Lower lobe of right lung (tissue), 2 donors: ENCODE data around the gene ACKR3. TPM values are rescaled to one million over a fixed set of nuclear protein-coding genes. Genes with fewer than 3 reads are reported as not detected.

Experiments used
- ATAC-seq, 2 donors: fragments of 200-7000 bp; cut with Tn5 transposase; one replicate each; pipeline ENCODE4 v1.9.1; 2020 to 2022; ENCODE audit warnings: mild to moderate bottlenecking in 2 of 2, moderate library complexity in 2 of 2
- DNase-seq: peaks from one replicate; pipeline ENCODE4 v3.0.0-alpha.2; 2020
- H3K27ac ChIP-seq: fragments of 200-600 bp; one replicate; pipeline ENCODE4 v1.8.0; 2022
- H3K27me3 ChIP-seq: fragments of 200-600 bp; one replicate; pipeline ENCODE4 v1.8.0; 2022; ENCODE audit warnings: low read depth
- H3K36me3 ChIP-seq: fragments of 200-600 bp; one replicate; pipeline ENCODE4 v1.8.0; 2022; ENCODE audit warnings: mild to moderate bottlenecking
- H3K4me1 ChIP-seq: fragments of 200-600 bp; one replicate; pipeline ENCODE4 v1.8.0; 2022
- H3K4me3 ChIP-seq: fragments of 200-600 bp; one replicate; pipeline ENCODE4 v1.8.0; 2022; ENCODE audit warnings: mild to moderate bottlenecking
- H3K9me3 ChIP-seq: fragments of 200-600 bp; one replicate; pipeline ENCODE4 v1.8.0; 2022
- CTCF ChIP-seq: fragments of 200-600 bp; IDR thresholded peaks from one replicate; pipeline ENCODE4 v1.8.0; 2022; ENCODE audit warnings: antibody characterized with exemption, mild to moderate bottlenecking
- intact Hi-C: fragments of 100-400 bp; cut with DNase I; formaldehyde crosslinking; loops from one replicate; pipeline ENCODE4 v1.11.0; 2022
- total RNA-seq: library from RNA; stranded (reverse); fragmentation: NEBNext Ultra II Directional; extraction: Animal tissue kit (Norgen Biotek cat#: 25700); gene quantifications from one replicate; pipeline ENCODE4 v1.2.1, GENCODE V29; 2021
- donor health status: DM: no; HTN: yes; CAD: no; lungs with severe emphysema.

ACKR3 gene
- total RNA-seq, 1 donor from 2014 or later = 12.6 TPM

DNA sequence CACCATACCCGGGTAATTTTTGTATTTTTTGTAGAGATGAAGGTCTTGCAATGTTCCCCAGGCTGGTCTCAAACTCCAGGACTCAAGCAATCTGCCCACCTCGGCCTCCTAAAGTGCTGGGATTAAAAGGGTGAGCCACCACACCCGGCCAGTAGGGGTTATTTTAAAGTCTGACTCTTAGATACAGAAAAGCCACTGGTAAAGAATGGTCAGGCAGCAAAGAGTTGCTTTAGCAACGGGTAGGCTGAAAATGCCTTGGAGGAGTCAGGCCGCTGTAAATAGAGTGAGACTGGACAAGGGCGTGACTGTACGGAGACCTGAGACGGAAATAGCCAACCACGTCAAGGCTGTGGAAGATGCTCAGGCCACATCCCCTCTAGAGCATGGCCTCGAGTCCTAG lies 54.2 kb downstream of the ACKR3 start:
- Histone ChIP-seq H3K27ac (no peak overlapping the region), H3K9me3 (no peaks in the 10 kb centered on the region), H3K4me3 (no peak overlapping the region), H3K36me3 (no peaks in the 10 kb centered on the region), H3K4me1 (no peaks in the 10 kb centered on the region), H3K27me3 (no peaks in the 10 kb centered on the region)
- intact Hi-C loops = no loop called here
- ATAC-seq (no peak), DNase-seq (no peak)
- no peak for TF ChIP-seq CTCF

GRCh38 chr2:236625156-236625690 lies 55.6 kb downstream of the ACKR3 start:
- TF ChIP-seq CTCF = no peak
- no peaks in the 10 kb centered on the region for H3K36me3 ChIP-seq
- H3K27me3 ChIP-seq = no peaks in the 10 kb centered on the region
- ATAC-seq (no peak), DNase-seq (no peak)
- no peaks in the 10 kb centered on the region for H3K4me1 ChIP-seq
- intact Hi-C loops = no loop called here
- no peak overlapping the region for H3K4me3 ChIP-seq
- H3K27ac ChIP-seq = no peak overlapping the region
- H3K9me3 ChIP-seq = no peaks in the 10 kb centered on the region

DNA sequence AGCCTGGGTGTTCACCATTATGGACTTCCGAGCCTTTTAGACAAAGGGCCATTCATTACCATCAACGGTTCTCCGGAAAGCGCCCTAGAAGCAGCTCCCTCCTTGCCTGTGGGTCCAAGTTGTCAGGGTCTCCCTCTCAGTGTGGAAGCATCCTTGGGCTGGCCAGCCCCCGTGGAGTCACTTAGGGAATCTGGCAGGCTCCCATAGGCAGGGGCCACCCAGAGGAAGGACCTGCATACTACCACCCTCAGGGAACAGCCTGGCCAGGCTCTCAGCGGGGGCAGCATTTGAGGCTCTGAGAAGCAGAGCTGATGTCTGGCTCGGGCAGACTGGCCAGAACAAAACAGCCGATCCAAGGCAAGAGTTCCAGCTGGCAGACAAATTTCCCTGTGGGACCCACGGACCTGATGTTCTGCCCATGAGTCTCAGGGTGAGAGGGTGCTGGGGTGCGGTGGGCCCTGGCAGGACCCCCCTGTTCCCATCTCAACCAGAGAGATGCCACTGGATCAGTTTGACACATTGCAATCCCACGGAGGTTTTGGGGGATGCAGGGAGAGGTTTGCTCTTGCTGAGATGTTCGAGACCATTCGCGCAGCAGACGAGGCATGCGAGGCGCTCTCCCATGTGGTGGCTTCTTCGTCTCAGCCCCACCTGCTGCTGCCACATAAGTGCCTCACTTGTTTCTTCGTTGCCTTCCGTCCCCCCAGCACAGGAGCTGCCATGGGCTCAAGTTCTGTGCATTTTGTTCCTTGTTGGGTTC lies 56.9 kb downstream of the ACKR3 start:
- DNase-seq = no peak
- no peak for TF ChIP-seq CTCF
- H3K27me3 ChIP-seq = no peaks in the 10 kb centered on the region
- no peaks in the 10 kb centered on the region for H3K4me1 ChIP-seq
- H3K9me3 ChIP-seq = no peaks in the 10 kb centered on the region
- no peaks in the 10 kb centered on the region for H3K36me3 ChIP-seq
- H3K27ac ChIP-seq = no peak overlapping the region
- H3K4me3 ChIP-seq = no peak overlapping the region
- ATAC-seq = no peak
- intact Hi-C loops = no loop called here

DNA sequence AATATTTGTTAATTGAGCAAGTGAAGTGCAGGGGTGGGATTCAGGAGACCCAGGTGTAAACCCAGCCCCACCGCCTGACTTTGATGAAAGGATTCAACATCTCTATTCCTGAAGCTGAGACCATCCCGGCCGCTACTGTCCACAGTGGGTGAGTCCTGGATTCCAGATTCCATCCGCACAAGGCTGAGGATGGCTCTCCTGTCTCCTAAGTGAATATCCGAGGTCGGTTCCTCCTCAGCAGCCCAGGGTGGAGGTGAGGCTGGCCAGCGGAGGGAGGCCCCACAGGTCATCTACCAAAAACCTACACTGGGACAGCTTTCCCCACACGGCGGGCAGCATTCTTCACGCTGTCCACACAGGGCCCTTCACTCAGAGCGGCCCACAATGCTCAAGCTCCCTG lies 57.6 kb downstream of the ACKR3 start:
- intact Hi-C loops = no loop called here

DNA sequence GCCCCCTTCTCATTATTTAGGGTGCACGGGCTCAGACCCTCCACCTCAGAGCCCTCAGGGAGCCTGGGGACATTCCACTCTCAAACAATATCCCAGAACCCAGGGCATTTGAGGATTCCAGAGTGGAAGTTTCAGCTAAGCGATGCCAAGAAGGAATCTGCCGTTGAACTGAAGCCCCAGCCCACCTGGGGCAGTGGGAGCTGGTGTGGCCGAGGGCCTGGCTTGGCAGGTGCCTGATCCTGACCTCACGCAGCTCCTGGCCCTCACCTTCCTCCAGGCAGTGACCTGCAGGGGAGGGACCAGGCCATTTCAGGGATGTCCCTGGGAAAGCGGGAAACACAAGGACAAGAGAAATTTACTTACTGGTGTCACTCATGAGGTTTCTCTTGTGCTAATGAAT lies 58.2 kb downstream of the ACKR3 start:
- Histone ChIP-seq H3K36me3 (no peaks in the 10 kb centered on the region), H3K4me1 (no peaks in the 10 kb centered on the region), H3K9me3 (no peaks in the 10 kb centered on the region), H3K27me3 (no peaks in the 10 kb centered on the region), H3K4me3 (no peak overlapping the region), H3K27ac (no peak overlapping the region)
- ATAC-seq (no peak), DNase-seq (no peak)
- no peak for TF ChIP-seq CTCF
- intact Hi-C loops = no loop called here

More for the DNA sequence above, 57.6 kb downstream of the ACKR3 start:
- H3K36me3 ChIP-seq = no peaks in the 10 kb centered on the region
- TF ChIP-seq CTCF = no peak
- no peaks in the 10 kb centered on the region for H3K27me3 ChIP-seq
- no peak overlapping the region for H3K27ac ChIP-seq
- ATAC-seq = no peak
- H3K4me3 ChIP-seq = no peak overlapping the region
- no peak for DNase-seq
- H3K9me3 ChIP-seq = no peaks in the 10 kb centered on the region
- no peaks in the 10 kb centered on the region for H3K4me1 ChIP-seq
